Kidney epithelial cell (primary cell): ENCODE measurements around the gene ATF3. TPM values are rescaled to one million over a fixed set of nuclear protein-coding genes. Genes with fewer than 3 reads are reported as not detected.
"Not testable (repeated sequence)": the region's sequence is repeated elsewhere in the genome, so short reads cannot be mapped to it uniquely, and the experiment has no call there.

ENCODE experiments used
- DNase-seq: peaks from one replicate; pipeline ENCODE4 v3.0.0-alpha.2; 2010; ENCODE audit warnings: low read depth
- H3K27me3 ChIP-seq: 2 replicates; pipeline ENCODE4 v1.6.0; 2011; ENCODE audit warnings: low read length; ENCODE audit not compliant: control insufficient read depth, insufficient read depth
- H3K36me3 ChIP-seq: 2 replicates; pipeline ENCODE4 v1.5.1; 2011; ENCODE audit warnings: low read length; ENCODE audit not compliant: control insufficient read depth, insufficient read depth
- H3K4me3 ChIP-seq: 2 replicates; pipeline ENCODE4 v1.5.1; 2011; ENCODE audit warnings: low read depth, mild to moderate bottlenecking, control low read depth, low read length
- total RNA-seq: library from RNA; depleted of rRNA; stranded (reverse); fragments of >200 nt; gene quantifications from 2 replicates; pipeline ENCODE4 v1.2.3, GENCODE V29; 2015
- TF ChIP-seq, protein P1 (sequence below): IDR thresholded peaks from 2 replicates; pipeline ENCODE4 v1.5.1; 2011; ENCODE audit warnings: mild to moderate bottlenecking, moderate library complexity, low read length, control low read depth, inconsistent platforms; ENCODE audit not compliant: insufficient read depth, poor library complexity, severe bottlenecking

The ATF3 gene
- total RNA-seq, 1 donor from 2014 or later = 99.2 TPM

DNA sequence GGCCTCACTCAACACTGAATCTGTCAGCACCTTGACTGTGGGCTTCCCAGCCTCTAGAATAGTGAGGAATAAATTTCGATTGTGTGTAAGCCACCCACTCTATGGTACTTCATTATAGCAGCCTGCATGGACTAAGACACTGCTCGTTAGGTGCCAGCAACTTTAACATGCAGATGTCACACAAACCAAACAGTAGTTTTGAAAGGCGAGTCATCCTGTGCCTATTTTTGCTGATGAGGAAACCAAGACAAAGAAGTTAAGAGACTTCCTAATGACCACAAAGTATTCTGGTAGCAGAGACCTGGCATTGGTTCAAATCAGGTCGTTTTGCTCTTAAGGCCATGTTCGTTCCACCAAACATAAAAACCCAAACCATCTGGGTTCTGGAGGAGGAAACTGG is 48.2 kb downstream of the ATF3 start:
- H3K4me3 ChIP-seq = no peak overlapping the region
- no peaks in the 10 kb centered on the region for H3K27me3 ChIP-seq
- TF ChIP-seq, protein P1, sequence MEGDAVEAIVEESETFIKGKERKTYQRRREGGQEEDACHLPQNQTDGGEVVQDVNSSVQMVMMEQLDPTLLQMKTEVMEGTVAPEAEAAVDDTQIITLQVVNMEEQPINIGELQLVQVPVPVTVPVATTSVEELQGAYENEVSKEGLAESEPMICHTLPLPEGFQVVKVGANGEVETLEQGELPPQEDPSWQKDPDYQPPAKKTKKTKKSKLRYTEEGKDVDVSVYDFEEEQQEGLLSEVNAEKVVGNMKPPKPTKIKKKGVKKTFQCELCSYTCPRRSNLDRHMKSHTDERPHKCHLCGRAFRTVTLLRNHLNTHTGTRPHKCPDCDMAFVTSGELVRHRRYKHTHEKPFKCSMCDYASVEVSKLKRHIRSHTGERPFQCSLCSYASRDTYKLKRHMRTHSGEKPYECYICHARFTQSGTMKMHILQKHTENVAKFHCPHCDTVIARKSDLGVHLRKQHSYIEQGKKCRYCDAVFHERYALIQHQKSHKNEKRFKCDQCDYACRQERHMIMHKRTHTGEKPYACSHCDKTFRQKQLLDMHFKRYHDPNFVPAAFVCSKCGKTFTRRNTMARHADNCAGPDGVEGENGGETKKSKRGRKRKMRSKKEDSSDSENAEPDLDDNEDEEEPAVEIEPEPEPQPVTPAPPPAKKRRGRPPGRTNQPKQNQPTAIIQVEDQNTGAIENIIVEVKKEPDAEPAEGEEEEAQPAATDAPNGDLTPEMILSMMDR = no peak
- DNase-seq = no peak
- no peaks in the 10 kb centered on the region for H3K36me3 ChIP-seq

DNA sequence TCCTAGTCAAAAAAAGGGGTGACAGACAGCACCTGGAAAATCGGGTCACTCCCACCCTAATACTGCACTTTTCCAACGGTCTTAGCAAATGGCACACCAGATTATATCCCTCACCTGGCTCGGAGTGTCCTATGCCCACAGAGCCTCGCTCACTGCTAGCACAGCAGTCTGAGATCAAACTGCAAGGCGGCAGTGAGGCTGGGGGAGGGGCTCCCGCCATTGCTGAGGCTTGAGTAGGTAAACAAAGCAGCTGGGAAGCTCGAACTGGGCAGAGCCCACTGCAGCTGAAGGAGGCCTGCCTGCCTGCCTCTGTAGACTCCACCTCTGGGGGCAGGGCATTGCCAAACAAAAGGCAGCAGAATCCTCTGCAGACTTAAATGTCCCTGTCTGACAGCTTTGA is 49.7 kb downstream of the ATF3 start:
- H3K27me3 ChIP-seq, DNase-seq, H3K36me3 ChIP-seq, H3K4me3 ChIP-seq: not testable (repeated sequence)

- TF ChIP-seq, protein P1 = no peak
Measured at GRCh38 chr1:212664409-212665199, 56.0 kb downstream of the ATF3 start.

GRCh38 chr1:212665241-212666115 is 56.9 kb downstream of the ATF3 start:
- Histone ChIP-seq H3K36me3 (no peaks in the 10 kb centered on the region), H3K4me3 (peak overlapping the region; percentile 60)
- DNase-seq = peak; percentile 32

More at GRCh38 chr1:212664409-212665199, 56.0 kb downstream of the ATF3 start:
- DNase-seq = no peak
- H3K27me3 ChIP-seq = no peaks in the 10 kb centered on the region
- H3K36me3 ChIP-seq = no peaks in the 10 kb centered on the region
- no peak overlapping the region for H3K4me3 ChIP-seq

DNA sequence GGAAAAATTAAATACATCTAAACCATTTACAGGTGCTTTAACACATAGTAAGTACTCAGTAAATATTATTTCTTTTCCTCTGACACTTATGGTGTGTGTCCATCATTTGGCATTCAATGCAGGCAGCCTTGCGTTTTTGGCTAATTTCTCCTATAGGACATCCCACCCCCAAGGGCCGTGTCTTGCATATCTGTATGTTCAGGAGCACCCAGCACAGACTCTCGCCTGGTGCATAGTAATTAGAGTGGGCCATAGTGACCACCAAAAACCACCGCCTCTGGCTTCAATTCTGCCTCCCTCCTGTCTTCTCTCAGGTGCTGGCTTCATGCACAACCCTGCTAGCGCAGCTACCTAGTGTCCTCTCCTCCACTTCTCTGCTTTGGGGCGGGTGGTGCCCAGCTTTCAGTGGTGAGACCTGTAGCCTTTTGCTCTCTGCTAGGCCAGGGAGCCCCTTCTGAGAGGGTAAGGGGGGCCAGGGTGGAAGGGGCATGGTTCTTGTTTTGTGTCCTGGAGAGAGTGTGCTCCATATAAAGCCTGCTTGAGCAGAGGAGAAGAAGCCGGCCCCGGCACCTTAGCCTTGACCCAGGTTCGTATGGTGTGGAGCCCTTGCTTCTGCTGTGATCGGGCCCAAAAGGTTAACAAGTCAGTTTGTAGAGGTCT is 57.7 kb downstream of the ATF3 start:
- DNase-seq = no peak
- Histone ChIP-seq H3K36me3 (no peaks in the 10 kb centered on the region), H3K27me3 (no peaks in the 10 kb centered on the region), H3K4me3 (no peak overlapping the region)
- TF ChIP-seq, protein P1 = no peak

More at GRCh38 chr1:212665241-212666115, 56.9 kb downstream of the ATF3 start:
- no peaks in the 10 kb centered on the region for H3K27me3 ChIP-seq
- TF ChIP-seq, protein P1 = peak; percentile 94
